Measurements from ENCODE around the gene AHSA1. TPM values are rescaled to one million over a fixed set of nuclear protein-coding genes. Genes with fewer than 3 reads are reported as not detected.

Gene AHSA1
- polyA plus RNA-seq, 1 donor from 2014 or later = 207 TPM

DNA sequence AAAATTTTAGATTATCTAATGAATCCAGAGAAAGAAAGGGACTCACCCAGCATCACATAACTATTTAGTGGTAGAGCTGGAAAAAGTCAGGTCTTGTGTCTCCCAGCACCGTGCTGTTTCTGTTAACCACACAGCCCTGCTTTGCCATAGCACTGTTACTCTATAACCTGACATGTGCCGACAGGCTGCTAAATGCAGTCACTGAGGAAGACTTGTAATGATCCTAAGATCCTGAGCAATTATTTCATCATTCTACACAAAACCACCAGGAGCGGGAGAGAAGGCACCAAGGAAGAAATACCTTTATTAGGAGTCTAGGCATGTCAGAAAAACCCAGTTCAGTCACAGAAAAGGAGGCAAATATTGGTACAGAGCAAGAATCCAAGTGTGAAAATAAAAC lies 31.5 kb upstream of the AHSA1 start:
- Histone ChIP-seq H3F3A (ENCODE audit: insufficient read depth, low read length, poor library complexity, severe bottlenecking) (no peaks in the 10 kb centered on the region), H3K27ac (ENCODE audit: low read length) (no peak overlapping the region), H3K79me2 (replicated peaks; ENCODE audit: insufficient read depth, low read length) (no peaks in the 10 kb centered on the region), H3K9ac (ENCODE audit: low read length) (no peak overlapping the region), H3K9me3 (ENCODE audit: low read length) (no peaks in the 10 kb centered on the region), H3K27me3 (ENCODE audit: insufficient read depth, low read depth, low read length) (no peaks in the 10 kb centered on the region), H3K9me2 (ENCODE audit: insufficient read depth, low read length) (no peaks in the 10 kb centered on the region), H2AFZ (ENCODE audit: low read depth, low read length) (no peak overlapping the region), H3K4me2 (ENCODE audit: low read length) (no peak overlapping the region), H3K36me3 (ENCODE audit: insufficient read depth, low read length) (peaks cover 19% of the 10 kb centered on the region), H4K20me1 (ENCODE audit: insufficient read depth) (no peaks in the 10 kb centered on the region), H3K4me3 (ENCODE audit: low read length) (no peak overlapping the region)
- TF ChIP-seq, protein P1, sequence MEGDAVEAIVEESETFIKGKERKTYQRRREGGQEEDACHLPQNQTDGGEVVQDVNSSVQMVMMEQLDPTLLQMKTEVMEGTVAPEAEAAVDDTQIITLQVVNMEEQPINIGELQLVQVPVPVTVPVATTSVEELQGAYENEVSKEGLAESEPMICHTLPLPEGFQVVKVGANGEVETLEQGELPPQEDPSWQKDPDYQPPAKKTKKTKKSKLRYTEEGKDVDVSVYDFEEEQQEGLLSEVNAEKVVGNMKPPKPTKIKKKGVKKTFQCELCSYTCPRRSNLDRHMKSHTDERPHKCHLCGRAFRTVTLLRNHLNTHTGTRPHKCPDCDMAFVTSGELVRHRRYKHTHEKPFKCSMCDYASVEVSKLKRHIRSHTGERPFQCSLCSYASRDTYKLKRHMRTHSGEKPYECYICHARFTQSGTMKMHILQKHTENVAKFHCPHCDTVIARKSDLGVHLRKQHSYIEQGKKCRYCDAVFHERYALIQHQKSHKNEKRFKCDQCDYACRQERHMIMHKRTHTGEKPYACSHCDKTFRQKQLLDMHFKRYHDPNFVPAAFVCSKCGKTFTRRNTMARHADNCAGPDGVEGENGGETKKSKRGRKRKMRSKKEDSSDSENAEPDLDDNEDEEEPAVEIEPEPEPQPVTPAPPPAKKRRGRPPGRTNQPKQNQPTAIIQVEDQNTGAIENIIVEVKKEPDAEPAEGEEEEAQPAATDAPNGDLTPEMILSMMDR (IDR thresholded peaks at IDR 0.05; ENCODE audit: poor library complexity, severe bottlenecking) = no peak

DNA sequence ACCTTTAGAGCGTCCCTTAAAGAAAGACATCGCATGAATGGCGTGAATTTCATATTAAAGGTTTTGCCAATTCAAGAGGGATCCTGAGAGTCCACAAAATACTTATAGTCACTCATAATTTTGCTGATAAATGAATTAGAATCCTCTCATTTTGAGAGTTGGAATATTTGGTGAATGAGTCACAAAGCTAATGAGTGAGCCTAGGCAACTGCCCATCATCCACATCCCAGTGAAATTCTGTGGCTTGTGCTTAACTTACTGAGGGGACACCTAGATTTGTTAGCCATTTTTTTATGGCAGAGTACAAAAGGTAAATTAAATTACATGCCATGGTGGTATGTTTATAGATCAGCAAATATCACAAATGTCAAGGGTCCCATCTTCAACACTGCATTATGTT lies 21.9 kb upstream of the AHSA1 start:
- TF ChIP-seq, protein P1 (IDR thresholded peaks at IDR 0.05; ENCODE audit: poor library complexity, severe bottlenecking) = no peak
- TF ChIP-seq MXI1 (conservative IDR thresholded peaks at IDR 0.05; ENCODE audit: poor library complexity, severe bottlenecking) = no peak
- TF ChIP-seq, protein P2, sequence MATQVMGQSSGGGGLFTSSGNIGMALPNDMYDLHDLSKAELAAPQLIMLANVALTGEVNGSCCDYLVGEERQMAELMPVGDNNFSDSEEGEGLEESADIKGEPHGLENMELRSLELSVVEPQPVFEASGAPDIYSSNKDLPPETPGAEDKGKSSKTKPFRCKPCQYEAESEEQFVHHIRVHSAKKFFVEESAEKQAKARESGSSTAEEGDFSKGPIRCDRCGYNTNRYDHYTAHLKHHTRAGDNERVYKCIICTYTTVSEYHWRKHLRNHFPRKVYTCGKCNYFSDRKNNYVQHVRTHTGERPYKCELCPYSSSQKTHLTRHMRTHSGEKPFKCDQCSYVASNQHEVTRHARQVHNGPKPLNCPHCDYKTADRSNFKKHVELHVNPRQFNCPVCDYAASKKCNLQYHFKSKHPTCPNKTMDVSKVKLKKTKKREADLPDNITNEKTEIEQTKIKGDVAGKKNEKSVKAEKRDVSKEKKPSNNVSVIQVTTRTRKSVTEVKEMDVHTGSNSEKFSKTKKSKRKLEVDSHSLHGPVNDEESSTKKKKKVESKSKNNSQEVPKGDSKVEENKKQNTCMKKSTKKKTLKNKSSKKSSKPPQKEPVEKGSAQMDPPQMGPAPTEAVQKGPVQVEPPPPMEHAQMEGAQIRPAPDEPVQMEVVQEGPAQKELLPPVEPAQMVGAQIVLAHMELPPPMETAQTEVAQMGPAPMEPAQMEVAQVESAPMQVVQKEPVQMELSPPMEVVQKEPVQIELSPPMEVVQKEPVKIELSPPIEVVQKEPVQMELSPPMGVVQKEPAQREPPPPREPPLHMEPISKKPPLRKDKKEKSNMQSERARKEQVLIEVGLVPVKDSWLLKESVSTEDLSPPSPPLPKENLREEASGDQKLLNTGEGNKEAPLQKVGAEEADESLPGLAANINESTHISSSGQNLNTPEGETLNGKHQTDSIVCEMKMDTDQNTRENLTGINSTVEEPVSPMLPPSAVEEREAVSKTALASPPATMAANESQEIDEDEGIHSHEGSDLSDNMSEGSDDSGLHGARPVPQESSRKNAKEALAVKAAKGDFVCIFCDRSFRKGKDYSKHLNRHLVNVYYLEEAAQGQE (IDR thresholded peaks at IDR 0.05; ENCODE audit: borderline replicate concordance) = no peak
- TF ChIP-seq EP300 (conservative IDR thresholded peaks at IDR 0.05; ENCODE audit: poor library complexity, severe bottlenecking) = no peak
- no peak for TF ChIP-seq SMC3 (conservative IDR thresholded peaks at IDR 0.05; ENCODE audit: poor library complexity)
- Histone ChIP-seq H4K20me1 (ENCODE audit: insufficient read depth) (no peaks in the 10 kb centered on the region), H3K27me3 (ENCODE audit: insufficient read depth, low read depth, low read length) (no peaks in the 10 kb centered on the region), H3K9me3 (ENCODE audit: low read length) (no peaks in the 10 kb centered on the region), H3K36me3 (ENCODE audit: insufficient read depth, low read length) (peaks cover 5% of the 10 kb centered on the region), H3F3A (ENCODE audit: insufficient read depth, low read length, poor library complexity, severe bottlenecking) (no peaks in the 10 kb centered on the region), H3K79me2 (replicated peaks; ENCODE audit: insufficient read depth, low read length) (no peaks in the 10 kb centered on the region), H3K4me2 (ENCODE audit: low read length) (no peak overlapping the region), H3K4me3 (ENCODE audit: low read length) (no peak overlapping the region), H3K27ac (ENCODE audit: low read length) (no peak overlapping the region), H3K9ac (ENCODE audit: low read length) (no peak overlapping the region), H3K9me2 (ENCODE audit: insufficient read depth, low read length) (no peaks in the 10 kb centered on the region), H2AFZ (ENCODE audit: low read depth, low read length) (no peak overlapping the region)

DNA sequence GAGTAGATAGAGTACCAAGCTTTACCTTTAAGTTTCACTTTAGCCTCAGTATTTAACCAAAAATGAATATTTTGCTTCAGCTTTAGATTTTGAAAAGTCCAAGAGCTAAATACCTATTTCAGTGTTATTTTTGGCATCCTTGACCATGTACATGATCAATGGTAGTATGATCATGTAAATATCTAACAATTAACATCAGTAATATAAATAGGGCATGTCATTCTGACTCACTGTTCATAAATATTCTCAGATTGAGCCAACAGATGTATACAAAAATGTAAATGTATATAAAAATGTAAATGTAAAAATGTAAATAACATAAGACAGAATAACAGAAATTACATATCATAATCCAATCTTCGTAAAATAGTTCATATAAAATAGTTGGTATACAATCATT lies 19.3 kb upstream of the AHSA1 start:
- no peak overlapping the region for H3K4me3 ChIP-seq (ENCODE audit: low read length)
- TF ChIP-seq EP300 (conservative IDR thresholded peaks at IDR 0.05; ENCODE audit: poor library complexity, severe bottlenecking) (no peak), EZH2 (IDR thresholded peaks at IDR 0.05; ENCODE audit: borderline replicate concordance, insufficient read depth, low read length, poor library complexity, severe bottlenecking) (no peak), POLR2AphosphoS5 (IDR thresholded peaks at IDR 0.05) (no peak), MXI1 (conservative IDR thresholded peaks at IDR 0.05; ENCODE audit: poor library complexity, severe bottlenecking) (no peak), TAF1 (IDR thresholded peaks at IDR 0.05; ENCODE audit: low read depth) (no peak), SMC3 (conservative IDR thresholded peaks at IDR 0.05; ENCODE audit: poor library complexity) (no peak)
- TF ChIP-seq, protein P1 (IDR thresholded peaks at IDR 0.05; ENCODE audit: poor library complexity, severe bottlenecking) = no peak
- TF ChIP-seq, protein P2 (IDR thresholded peaks at IDR 0.05; ENCODE audit: borderline replicate concordance) = no peak
- no peak overlapping the region for H3K9ac ChIP-seq (ENCODE audit: low read length)
- H3K27me3 ChIP-seq (ENCODE audit: insufficient read depth, low read depth, low read length) = no peaks in the 10 kb centered on the region
- no peaks in the 10 kb centered on the region for H3K9me3 ChIP-seq (ENCODE audit: low read length)
- peaks cover 7% of the 10 kb centered on the region for H3K36me3 ChIP-seq (ENCODE audit: insufficient read depth, low read length)
- H3K4me2 ChIP-seq (ENCODE audit: low read length) = no peak overlapping the region
- H3K27ac ChIP-seq (ENCODE audit: low read length) = no peak overlapping the region
- no peaks in the 10 kb centered on the region for H3K9me2 ChIP-seq (ENCODE audit: insufficient read depth, low read length)
- H2AFZ ChIP-seq (ENCODE audit: low read depth, low read length) = no peak overlapping the region
- no peaks in the 10 kb centered on the region for H3F3A ChIP-seq (ENCODE audit: insufficient read depth, low read length, poor library complexity, severe bottlenecking)
- no peaks in the 10 kb centered on the region for H4K20me1 ChIP-seq (ENCODE audit: insufficient read depth)
- no peaks in the 10 kb centered on the region for H3K79me2 ChIP-seq (replicated peaks; ENCODE audit: insufficient read depth, low read length)
